Activated T-helper 17 cell treated with anti-CD3 and anti-CD28 coated beads, Interleukin-2, amount 50 U/mL, for 72 hours (primary cell): ENCODE data around the gene ZFAND6. TPM values are rescaled to one million over a fixed set of nuclear protein-coding genes. Genes with fewer than 3 reads are reported as not detected.
"Not testable (repeated sequence)": the region's sequence is repeated elsewhere in the genome, so short reads cannot be mapped to it uniquely, and the experiment has no call there.

Source experiments
- ATAC-seq: fragments of 150-1000 bp; cut with Tn5 transposase; replicated peaks from 2 replicates; pipeline ENCODE4 v1.10.0; 2021; ENCODE audit warnings: mild to moderate bottlenecking, moderate library complexity
- H3K27ac Mint-ChIP-seq: one replicate; pipeline ENCODE4 v1.8.0; 2022; ENCODE audit warnings: mixed read lengths
- H3K27me3 Mint-ChIP-seq: one replicate; pipeline ENCODE4 v1.8.0; 2022; ENCODE audit warnings: mixed read lengths
- H3K36me3 Mint-ChIP-seq: one replicate; pipeline ENCODE4 v1.8.0; 2022; ENCODE audit warnings: low read depth, mild to moderate bottlenecking, mixed read lengths
- H3K4me1 Mint-ChIP-seq: one replicate; pipeline ENCODE4 v1.8.0; 2022; ENCODE audit warnings: mixed read lengths
- H3K4me3 Mint-ChIP-seq: one replicate; pipeline ENCODE4 v1.8.0; 2022; ENCODE audit warnings: mild to moderate bottlenecking, mixed read lengths
- H3K9me3 Mint-ChIP-seq: one replicate; pipeline ENCODE4 v1.8.0; 2022; ENCODE audit warnings: mixed read lengths
- total RNA-seq, 2 donors: library from RNA; stranded (reverse); gene quantifications; one replicate each; pipeline ENCODE4 v1.2.3, GENCODE V29; 2022

Gene ZFAND6
- total RNA-seq, 2 donors from 2014 or later: 26.2 to 35.2 TPM

GRCh38 chr15:80028937-80029336 is 30.5 kb upstream of the ZFAND6 start:
- ATAC-seq: no peak
- H3K4me1 Mint-ChIP-seq: peaks cover 27% of the 10 kb centered on the region
- H3K9me3 Mint-ChIP-seq: no peaks in the 10 kb centered on the region
- H3K36me3 Mint-ChIP-seq: no peaks in the 10 kb centered on the region
- H3K27ac Mint-ChIP-seq: no peak overlapping the region
- no peak overlapping the region for H3K4me3 Mint-ChIP-seq
- no peaks in the 10 kb centered on the region for H3K27me3 Mint-ChIP-seq

DNA sequence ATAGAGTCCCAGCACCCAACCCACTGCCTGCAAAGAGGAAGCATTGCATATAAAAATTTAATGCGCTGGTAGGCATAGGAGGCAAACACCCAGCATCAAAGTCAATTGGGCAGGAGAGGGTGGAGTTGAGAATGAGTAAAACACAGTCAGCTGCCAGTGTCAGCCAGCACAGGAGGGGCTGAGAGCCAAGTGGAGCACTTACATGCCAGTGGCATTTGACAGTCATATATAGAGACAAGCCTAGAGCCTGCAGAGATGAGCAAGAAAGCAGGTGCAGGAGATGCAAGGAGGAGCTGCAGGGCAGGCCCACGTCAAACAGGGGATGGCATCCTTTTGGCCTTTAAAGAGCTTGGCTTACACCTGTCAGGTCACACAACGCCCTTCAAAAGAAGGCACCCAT is 27.6 kb upstream of the ZFAND6 start:
- Mint-ChIP-seq H3K27ac (peak overlapping the region; percentile 27), H3K4me3 (peak overlapping the region; percentile 15), H3K4me1 (peaks cover 18% of the 10 kb centered on the region), H3K27me3 (no peaks in the 10 kb centered on the region), H3K9me3 (no peaks in the 10 kb centered on the region), H3K36me3 (no peaks in the 10 kb centered on the region)
- peak; percentile 54 for ATAC-seq

DNA sequence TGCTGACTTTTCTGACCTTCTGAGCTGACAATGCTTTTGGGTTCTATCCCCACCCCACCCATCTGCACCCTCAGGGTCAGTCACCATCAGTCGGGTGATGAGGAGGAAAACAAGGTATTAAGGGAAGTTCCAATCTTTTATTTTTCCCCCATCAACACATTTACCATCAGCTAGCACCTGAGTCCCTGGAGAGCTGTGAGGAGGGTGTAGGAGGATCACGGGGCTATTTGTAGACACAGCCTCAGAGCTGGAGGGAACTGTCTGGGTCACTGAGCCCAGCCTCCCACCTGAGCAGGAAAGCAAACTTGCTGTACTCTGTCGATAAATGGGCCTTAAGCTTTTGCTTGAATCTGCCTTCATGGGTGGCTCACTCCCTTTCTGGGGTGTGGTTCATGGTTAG is 24.8 kb upstream of the ZFAND6 start:
- Mint-ChIP-seq H3K36me3 (no peaks in the 10 kb centered on the region), H3K27me3 (no peaks in the 10 kb centered on the region), H3K9me3 (no peaks in the 10 kb centered on the region), H3K4me1 (peaks cover 13% of the 10 kb centered on the region), H3K4me3 (no peak overlapping the region), H3K27ac (peak overlapping the region; percentile 36)
- no peak for ATAC-seq

GRCh38 chr15:80036071-80036470 is 23.4 kb upstream of the ZFAND6 start:
- Mint-ChIP-seq H3K4me3 (no peak overlapping the region), H3K9me3 (no peaks in the 10 kb centered on the region), H3K36me3 (no peaks in the 10 kb centered on the region), H3K27me3 (no peaks in the 10 kb centered on the region), H3K27ac (no peak overlapping the region), H3K4me1 (peaks cover 13% of the 10 kb centered on the region)
- no peak for ATAC-seq

DNA sequence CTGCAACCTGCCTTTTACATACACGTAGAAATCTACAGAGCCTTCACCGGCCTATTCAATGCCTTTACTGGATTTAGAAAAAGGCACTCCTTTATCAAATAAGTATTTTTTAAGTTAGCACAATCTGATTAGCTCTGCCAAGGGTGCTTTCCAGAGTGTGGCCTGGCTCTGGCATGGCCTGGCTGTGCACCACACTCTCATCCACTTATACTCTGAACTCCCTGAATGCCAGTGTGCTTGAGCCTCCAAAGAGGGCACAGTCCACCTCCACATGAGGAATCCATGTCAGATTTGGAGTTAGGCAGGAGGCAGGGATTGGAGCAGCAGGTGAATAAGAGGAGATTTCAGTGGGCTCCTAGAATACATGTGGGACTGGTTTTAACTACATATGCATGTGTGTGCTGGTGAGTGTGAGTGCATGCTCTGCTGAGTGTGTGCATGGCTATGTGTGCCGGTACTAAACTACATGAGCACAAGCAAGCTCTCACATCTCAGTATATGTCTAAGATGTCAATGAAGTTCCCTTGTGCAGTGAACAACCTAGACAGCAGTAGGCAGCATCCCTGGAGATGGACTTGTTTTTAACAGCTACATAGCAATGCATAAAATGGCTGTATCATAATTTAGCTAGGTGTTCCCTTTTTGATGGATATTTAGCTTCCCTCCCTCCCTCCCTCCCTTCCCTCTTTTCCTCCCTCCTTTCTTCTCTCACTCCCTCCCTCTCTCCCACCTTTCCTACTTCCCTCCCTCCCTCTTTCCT is 17.8 kb upstream of the ZFAND6 start:
- Mint-ChIP-seq H3K4me1 (no peaks in the 10 kb centered on the region), H3K27me3 (no peaks in the 10 kb centered on the region), H3K9me3 (no peaks in the 10 kb centered on the region)

GRCh38 chr15:80042568-80042967 is 16.9 kb upstream of the ZFAND6 start:
- no peaks in the 10 kb centered on the region for H3K27me3 Mint-ChIP-seq
- no peaks in the 10 kb centered on the region for H3K36me3 Mint-ChIP-seq
- no peaks in the 10 kb centered on the region for H3K9me3 Mint-ChIP-seq
- no peak for ATAC-seq
- H3K27ac Mint-ChIP-seq: no peak overlapping the region
- H3K4me3 Mint-ChIP-seq: no peak overlapping the region
- no peaks in the 10 kb centered on the region for H3K4me1 Mint-ChIP-seq

More for the DNA sequence above, 17.8 kb upstream of the ZFAND6 start:
- no peak overlapping the region for H3K4me3 Mint-ChIP-seq
- no peaks in the 10 kb centered on the region for H3K36me3 Mint-ChIP-seq
- H3K27ac Mint-ChIP-seq: no peak overlapping the region
- ATAC-seq: no peak

DNA sequence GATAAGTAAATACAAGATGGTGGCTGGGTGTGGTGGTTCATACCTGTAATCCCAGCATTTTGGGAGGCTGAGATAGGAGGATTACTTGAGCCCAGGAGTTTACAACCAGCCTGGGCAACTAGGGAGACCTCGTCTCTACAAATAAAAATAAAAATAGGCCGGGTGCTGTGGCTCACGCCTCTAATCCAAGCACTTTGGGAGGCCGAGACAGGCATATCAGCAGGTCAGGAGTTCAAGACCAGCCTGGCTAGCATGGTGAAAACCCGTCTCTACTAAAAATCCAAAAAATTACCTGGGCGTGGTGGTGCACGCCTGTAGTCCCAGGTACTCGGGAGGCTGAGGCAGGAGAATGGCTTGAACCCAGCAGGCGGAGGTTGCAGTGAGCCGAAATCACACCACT is 14.3 kb upstream of the ZFAND6 start:
- H3K4me3 Mint-ChIP-seq, H3K4me1 Mint-ChIP-seq, H3K27me3 Mint-ChIP-seq, H3K27ac Mint-ChIP-seq, H3K36me3 Mint-ChIP-seq, ATAC-seq, H3K9me3 Mint-ChIP-seq: not testable (repeated sequence)

- Mint-ChIP-seq H3K4me3 (no peak overlapping the region), H3K36me3 (no peaks in the 10 kb centered on the region), H3K27ac (no peak overlapping the region), H3K4me1 (no peaks in the 10 kb centered on the region), H3K27me3 (no peaks in the 10 kb centered on the region), H3K9me3 (no peaks in the 10 kb centered on the region)
- no peak for ATAC-seq
Measured at GRCh38 chr15:80049046-80049445, 10.4 kb upstream of the ZFAND6 start.

DNA sequence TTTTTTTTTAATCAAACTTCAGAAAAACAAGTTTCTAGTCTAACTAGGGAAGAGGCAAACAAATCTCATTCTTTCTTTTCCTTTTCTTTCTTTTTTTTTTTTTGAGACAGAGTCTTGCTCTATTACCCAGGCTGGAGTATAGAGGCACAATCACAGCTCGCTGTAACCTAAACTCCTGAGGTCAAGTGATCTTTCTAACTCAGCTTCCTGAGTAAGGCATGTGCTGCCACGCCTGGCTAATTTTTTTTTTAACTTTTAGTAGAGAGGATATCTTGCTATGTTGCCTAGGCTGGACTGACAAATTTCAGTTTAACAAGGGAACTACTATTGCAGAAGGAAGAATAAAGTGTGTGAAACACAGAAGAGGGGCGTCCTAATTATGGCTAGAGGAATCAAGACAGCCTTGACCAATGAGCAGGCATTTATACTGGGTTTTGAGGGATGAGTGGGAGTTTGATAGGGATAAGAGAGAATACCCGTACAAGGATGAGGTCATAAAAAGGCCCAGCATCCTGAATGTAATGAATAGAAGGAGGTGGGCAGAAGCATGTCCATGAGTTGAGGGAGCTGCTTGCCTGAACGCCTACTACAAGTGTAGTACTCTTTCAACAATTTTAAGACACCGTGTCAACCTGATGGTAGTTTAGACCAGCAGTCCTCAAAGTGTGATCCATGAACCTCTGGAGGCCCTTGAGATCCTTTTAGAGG is 6.7 kb upstream of the ZFAND6 start:
- ATAC-seq: no peak
- Mint-ChIP-seq H3K9me3 (no peaks in the 10 kb centered on the region), H3K36me3 (no peaks in the 10 kb centered on the region), H3K4me1 (no peaks in the 10 kb centered on the region), H3K4me3 (no peak overlapping the region), H3K27ac (no peak overlapping the region), H3K27me3 (no peaks in the 10 kb centered on the region)

- Mint-ChIP-seq H3K27me3 (no peaks in the 10 kb centered on the region), H3K9me3 (no peaks in the 10 kb centered on the region), H3K27ac (no peak overlapping the region), H3K4me3 (no peak overlapping the region), H3K36me3 (peaks cover 5% of the 10 kb centered on the region), H3K4me1 (no peaks in the 10 kb centered on the region)
- peak; percentile 5 for ATAC-seq
Measured at GRCh38 chr15:80055933-80056332, 3.5 kb upstream of the ZFAND6 start.

GRCh38 chr15:80058044-80058443 is 1.4 kb upstream of the ZFAND6 start:
- Mint-ChIP-seq H3K4me1 (peaks cover 16% of the 10 kb centered on the region), H3K4me3 (peak overlapping the region; percentile 87)
- ATAC-seq: no peak

GRCh38 chr15:80059786-80060355 is 395 bp downstream of the ZFAND6 start:
- Mint-ChIP-seq H3K9me3 (no peaks in the 10 kb centered on the region), H3K27me3 (no peaks in the 10 kb centered on the region), H3K4me1 (peaks cover 17% of the 10 kb centered on the region), H3K36me3 (peaks cover 5% of the 10 kb centered on the region), H3K4me3 (peak overlapping the region; percentile 87), H3K27ac (peak overlapping the region; percentile 91)
- peak; percentile 72 for ATAC-seq

More at GRCh38 chr15:80058044-80058443, 1.4 kb upstream of the ZFAND6 start:
- no peaks in the 10 kb centered on the region for H3K9me3 Mint-ChIP-seq
- H3K27me3 Mint-ChIP-seq: no peaks in the 10 kb centered on the region
- H3K36me3 Mint-ChIP-seq: peaks cover 5% of the 10 kb centered on the region
- H3K27ac Mint-ChIP-seq: no peak overlapping the region

GRCh38 chr15:80060356-80061006 is 1.0 kb downstream of the ZFAND6 start:
- Mint-ChIP-seq H3K27me3 (no peaks in the 10 kb centered on the region), H3K36me3 (peaks cover 5% of the 10 kb centered on the region), H3K4me1 (peaks cover 17% of the 10 kb centered on the region), H3K27ac (peak overlapping the region; percentile 91), H3K4me3 (peak overlapping the region; percentile 86), H3K9me3 (no peaks in the 10 kb centered on the region)
- ATAC-seq: no peak

- Mint-ChIP-seq H3K27ac (peak overlapping the region; percentile 91), H3K9me3 (no peaks in the 10 kb centered on the region), H3K36me3 (peaks cover 5% of the 10 kb centered on the region), H3K27me3 (no peaks in the 10 kb centered on the region), H3K4me1 (peaks cover 17% of the 10 kb centered on the region), H3K4me3 (peak overlapping the region; percentile 86)
- ATAC-seq: no peak
Measured at GRCh38 chr15:80061582-80061981, 2.1 kb downstream of the ZFAND6 start.
